Measurements from ENCODE around the gene MEPCE.
"Not testable (repeated sequence)": the region's sequence is repeated elsewhere in the genome, so short reads cannot be mapped to it uniquely, and the experiment has no call there.

Gene MEPCE

GRCh38 chr7:100429637-100430492 is at the start of gene MEPCE:
Gene MEPCE, plus strand, starts transcription at chr7:100429831. Its CDS starts 188 bp downstream, at chr7:100430019.
- peak; percentile 99 for DNase-seq (ENCODE audit: low spot score)

- no peak for DNase-seq (ENCODE audit: low spot score)
Measured at GRCh38 chr7:100380196-100380595, 49.4 kb upstream of the MEPCE start.

- DNase-seq (ENCODE audit: low spot score): not testable (repeated sequence)
Measured at GRCh38 chr7:100381531-100382233, 47.9 kb upstream of the MEPCE start.

GRCh38 chr7:100382234-100382853 is 47.3 kb upstream of the MEPCE start:
- not testable (repeated sequence) for DNase-seq (ENCODE audit: low spot score)

- no peak for DNase-seq (ENCODE audit: low spot score)
Measured at GRCh38 chr7:100384628-100385294, 44.9 kb upstream of the MEPCE start.

- no peak for DNase-seq (ENCODE audit: low spot score)
Measured at GRCh38 chr7:100386940-100387339, 42.7 kb upstream of the MEPCE start.

- no peak for DNase-seq (ENCODE audit: low spot score)
Measured at GRCh38 chr7:100387695-100388094, 41.9 kb upstream of the MEPCE start.

GRCh38 chr7:100389437-100390088 is 40.1 kb upstream of the MEPCE start:
- DNase-seq (ENCODE audit: low spot score): no peak

- DNase-seq (ENCODE audit: low spot score): no peak
Measured at GRCh38 chr7:100390286-100391009, 39.2 kb upstream of the MEPCE start.

- no peak for DNase-seq (ENCODE audit: low spot score)
Measured at GRCh38 chr7:100393233-100393905, 36.3 kb upstream of the MEPCE start.

GRCh38 chr7:100394077-100394476 is 35.6 kb upstream of the MEPCE start:
- no peak for DNase-seq (ENCODE audit: low spot score)

GRCh38 chr7:100396421-100396982 is 33.1 kb upstream of the MEPCE start:
- no peak for DNase-seq (ENCODE audit: low spot score)

GRCh38 chr7:100397315-100398081 is 32.1 kb upstream of the MEPCE start:
- no peak for DNase-seq (ENCODE audit: low spot score)

GRCh38 chr7:100398239-100398638 is 31.4 kb upstream of the MEPCE start:
- DNase-seq (ENCODE audit: low spot score): no peak

GRCh38 chr7:100400041-100400440 is 29.6 kb upstream of the MEPCE start:
- no peak for DNase-seq (ENCODE audit: low spot score)

- no peak for DNase-seq (ENCODE audit: low spot score)
Measured at GRCh38 chr7:100400656-100401055, 29.0 kb upstream of the MEPCE start.

GRCh38 chr7:100401811-100402210 is 27.8 kb upstream of the MEPCE start:
- no peak for DNase-seq (ENCODE audit: low spot score)

- DNase-seq (ENCODE audit: low spot score): no peak
Measured at GRCh38 chr7:100402241-100402640, 27.4 kb upstream of the MEPCE start.

GRCh38 chr7:100406767-100407166 is 22.9 kb upstream of the MEPCE start:
- DNase-seq (ENCODE audit: low spot score): no peak

All from HuH-7.5 (cell line).